GM12801 (cell line): ENCODE results near the gene CRYBG1.

Source experiments
- TF ChIP-seq, protein P1 (sequence below): IDR thresholded peaks from one replicate; pipeline ENCODE4 v1.5.1; 2011; ENCODE audit warnings: control low read depth; ENCODE audit not compliant: insufficient read length; ENCODE audit errors: extremely low read depth

Gene CRYBG1

DNA sequence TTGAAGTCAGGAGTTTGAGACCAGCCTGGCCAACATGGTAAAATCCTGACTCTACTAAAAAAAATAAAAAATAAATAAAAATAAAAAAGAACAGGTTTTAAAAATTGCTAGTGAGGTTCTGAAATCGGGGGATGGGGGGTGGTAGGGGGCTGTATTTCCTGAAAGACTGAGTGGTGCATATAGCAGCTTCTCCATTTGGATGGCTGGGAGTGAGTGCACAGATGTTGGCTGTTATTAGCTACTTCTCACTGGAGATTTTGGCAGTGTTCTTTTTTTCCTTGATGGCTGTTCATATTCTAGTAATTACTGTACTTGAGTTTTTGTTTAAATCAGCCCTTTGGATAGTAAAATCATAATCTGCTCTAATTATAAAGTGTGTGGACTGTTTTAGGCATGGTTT is 189.0 kb downstream of the CRYBG1 start:
- TF ChIP-seq, protein P1, sequence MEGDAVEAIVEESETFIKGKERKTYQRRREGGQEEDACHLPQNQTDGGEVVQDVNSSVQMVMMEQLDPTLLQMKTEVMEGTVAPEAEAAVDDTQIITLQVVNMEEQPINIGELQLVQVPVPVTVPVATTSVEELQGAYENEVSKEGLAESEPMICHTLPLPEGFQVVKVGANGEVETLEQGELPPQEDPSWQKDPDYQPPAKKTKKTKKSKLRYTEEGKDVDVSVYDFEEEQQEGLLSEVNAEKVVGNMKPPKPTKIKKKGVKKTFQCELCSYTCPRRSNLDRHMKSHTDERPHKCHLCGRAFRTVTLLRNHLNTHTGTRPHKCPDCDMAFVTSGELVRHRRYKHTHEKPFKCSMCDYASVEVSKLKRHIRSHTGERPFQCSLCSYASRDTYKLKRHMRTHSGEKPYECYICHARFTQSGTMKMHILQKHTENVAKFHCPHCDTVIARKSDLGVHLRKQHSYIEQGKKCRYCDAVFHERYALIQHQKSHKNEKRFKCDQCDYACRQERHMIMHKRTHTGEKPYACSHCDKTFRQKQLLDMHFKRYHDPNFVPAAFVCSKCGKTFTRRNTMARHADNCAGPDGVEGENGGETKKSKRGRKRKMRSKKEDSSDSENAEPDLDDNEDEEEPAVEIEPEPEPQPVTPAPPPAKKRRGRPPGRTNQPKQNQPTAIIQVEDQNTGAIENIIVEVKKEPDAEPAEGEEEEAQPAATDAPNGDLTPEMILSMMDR: no peak

DNA sequence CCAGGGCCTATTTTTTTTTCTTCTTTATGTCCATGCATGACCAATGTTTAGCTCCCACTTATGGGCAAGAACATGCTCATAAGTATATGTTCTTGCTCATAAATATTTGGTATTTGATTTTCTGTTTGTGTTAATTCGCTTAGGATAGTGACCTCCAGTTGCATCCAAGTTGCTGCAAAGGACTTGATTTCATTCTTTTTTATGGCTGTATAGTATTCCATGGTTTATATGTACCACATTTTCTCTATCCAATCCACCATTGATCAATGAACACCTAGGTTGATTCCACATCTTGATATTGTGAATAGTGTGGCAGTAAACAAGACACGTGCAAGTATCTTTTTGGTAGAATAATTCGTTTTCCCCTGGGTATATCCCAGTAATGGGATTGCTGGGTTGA is 190.6 kb downstream of the CRYBG1 start:
- TF ChIP-seq, protein P1: no peak

DNA sequence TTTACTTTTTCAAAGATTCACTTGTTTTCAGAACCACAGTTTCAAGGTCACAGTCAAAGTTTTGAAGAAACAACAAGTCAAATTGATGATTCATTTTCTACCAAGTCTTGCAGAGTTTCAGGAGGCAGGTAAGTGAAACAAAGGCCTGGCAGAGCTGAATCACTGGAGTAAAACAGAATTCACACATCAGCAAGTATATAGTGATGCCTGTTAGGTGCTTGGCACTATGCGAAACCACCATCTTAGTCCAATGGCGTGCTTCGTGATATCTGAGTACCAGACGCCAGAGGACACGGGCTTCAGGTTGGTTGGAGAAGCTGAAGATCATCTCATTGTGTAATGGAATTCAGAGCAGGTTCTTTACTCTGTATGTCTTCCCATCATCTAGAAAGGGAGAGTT is 192.9 kb downstream of the CRYBG1 start:
- TF ChIP-seq, protein P1: no peak

DNA sequence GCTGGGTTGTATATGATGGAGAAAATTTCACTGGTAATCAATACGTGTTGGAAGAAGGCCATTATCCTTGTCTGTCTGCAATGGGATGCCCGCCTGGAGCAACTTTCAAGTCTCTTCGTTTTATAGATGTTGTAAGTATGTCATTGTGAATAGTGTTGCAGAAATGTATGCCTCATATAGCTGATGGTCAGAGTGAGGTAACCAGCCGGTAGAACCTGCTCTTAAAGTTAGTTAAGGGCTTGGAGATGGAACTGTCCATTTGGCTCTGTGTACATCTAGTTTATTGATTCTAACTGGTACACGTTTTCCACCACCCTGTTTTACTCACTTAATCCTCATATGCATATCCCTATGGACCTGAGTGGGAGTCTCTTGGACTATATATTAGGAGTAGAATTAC is 195.2 kb downstream of the CRYBG1 start:
- TF ChIP-seq, protein P1: no peak

DNA sequence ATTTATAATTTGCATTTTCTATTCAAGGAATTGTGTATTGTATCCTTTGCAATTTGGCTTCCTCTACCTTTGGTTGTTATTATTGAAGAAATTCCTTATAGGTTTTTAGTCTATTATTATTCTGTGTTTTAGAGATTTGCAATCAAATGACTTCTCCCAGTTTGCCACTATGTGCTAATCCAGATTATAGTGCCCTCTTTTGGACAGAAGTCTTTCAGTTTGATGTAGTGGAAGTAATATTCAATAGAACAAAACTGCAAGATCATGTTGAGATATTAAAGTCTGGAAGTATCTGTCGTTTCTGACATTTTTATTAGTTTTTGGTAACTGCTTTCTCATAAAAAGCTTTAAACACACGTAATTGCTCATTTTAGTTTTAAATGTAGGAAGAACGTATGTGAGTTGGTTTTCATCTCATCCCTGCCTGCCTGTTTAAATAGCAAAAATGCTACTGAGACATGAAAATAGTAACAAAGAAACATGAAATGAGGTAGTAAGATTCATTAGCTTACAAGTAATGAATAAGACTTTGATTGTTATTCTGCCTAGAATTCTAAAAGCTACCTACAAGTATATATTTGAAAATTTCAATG is 195.9 kb downstream of the CRYBG1 start:
- TF ChIP-seq, protein P1: no peak

DNA sequence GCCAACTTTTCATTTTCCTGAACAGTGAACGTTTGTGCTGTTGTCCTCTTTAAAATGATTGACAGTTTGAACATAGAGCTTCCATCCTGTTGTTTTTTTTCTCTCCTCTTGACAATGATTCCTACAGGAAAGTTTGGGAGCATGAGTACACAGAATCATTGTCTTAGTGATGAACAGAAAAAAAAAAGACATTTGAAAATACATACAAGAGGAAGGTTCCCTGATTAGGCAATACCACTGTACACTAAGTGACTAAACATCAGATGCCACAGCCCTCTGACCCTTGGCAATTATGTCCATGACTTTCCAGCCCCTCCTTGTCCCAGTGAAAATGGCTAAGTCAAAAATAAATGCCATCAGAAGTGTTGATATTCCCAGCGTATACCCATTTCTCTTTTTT is 197.3 kb downstream of the CRYBG1 start:
- TF ChIP-seq, protein P1: no peak

DNA sequence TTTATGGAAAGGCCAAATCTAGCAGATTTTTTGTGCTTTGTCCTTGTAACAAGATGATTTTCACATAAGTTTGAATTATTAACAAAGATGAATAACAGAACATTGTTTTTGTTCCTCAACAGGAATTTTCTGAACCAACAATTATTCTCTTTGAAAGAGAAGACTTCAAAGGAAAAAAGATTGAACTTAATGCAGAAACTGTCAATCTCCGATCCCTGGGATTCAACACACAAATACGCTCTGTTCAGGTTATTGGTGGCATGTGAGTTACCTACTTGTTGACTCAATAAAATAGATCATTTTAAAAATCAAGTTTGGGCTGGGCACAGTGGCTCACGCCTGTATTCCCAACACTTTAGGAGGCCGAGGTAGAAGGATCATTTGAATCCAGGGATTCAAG is 197.8 kb downstream of the CRYBG1 start:
- TF ChIP-seq, protein P1: no peak
